ENCODE results near the gene ETV4.

The ETV4 gene

DNA sequence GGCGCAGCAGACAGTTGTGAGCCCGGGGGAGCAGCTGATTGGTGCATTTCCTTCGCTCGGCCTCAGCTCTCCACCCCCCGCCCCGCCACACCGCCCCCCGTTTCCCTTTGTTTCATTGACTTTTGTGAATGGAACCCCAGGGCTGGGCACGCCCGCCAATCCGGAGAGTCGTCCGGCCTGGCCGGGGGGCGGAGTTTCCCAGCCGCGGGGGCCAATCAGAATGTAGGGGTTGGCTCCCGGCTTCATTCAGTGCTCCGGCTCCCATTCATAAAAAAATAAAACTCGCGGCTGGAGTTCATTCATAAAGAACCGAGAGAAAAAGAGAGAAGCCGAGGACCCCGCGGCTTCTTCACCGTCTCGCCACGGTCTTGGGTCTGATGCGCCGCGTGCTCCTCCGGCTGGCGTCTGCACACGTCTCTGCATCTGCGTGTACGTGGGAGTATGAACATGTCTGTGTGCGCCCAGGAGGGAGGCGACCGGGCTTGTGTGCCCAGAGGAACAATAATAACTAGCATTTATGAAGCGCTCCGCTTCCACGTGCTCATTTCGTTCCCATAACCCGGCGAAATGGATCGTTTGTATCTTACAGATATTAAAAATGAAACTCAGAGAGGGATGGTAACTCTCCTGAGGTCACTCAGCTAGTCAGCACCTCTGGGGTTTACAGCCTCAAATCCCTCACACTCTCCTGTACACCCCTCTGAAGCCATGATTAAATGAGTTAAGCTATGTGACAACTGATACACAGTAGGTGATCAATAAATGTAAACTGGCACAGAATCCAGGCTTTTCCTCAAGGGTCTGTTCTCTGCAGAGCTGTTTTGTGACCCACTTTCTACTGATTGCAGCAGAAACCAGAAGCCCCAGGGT, at the start of gene ETV4:
Gene ETV4 (minus strand): TSS at position 22 of the 870 bp plus-strand sequence. CDS start 723 bp downstream, outside the sequence.
- DNase-seq (ENCODE audit: low spot score) = peak; percentile 92

DNA sequence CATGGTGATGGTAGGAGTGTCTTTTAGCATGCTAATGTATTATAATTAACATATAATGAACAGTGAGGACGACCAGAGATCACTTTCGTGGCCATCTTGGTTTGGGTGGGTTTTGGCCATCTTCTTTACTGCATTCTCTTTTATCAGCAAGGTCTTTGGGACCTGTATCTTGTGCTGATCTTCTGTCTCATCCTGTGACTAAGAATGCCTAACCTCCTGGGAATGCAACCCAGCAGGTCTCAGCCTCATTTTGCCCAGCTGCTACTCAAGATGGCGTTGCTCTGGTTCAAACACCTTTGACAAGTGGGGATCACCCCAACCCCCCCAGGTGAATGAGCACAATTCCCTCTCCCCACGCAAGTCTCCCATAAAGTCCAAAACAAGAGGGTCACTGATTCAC, 49.3 kb upstream of the ETV4 start:
- no peak for DNase-seq (ENCODE audit: low spot score)

- no peak for DNase-seq (ENCODE audit: low spot score)
Measured at GRCh38 chr17:43591779-43592562, 45.8 kb upstream of the ETV4 start.

- DNase-seq (ENCODE audit: low spot score) = no peak
Measured at GRCh38 chr17:43591001-43591400, 44.9 kb upstream of the ETV4 start.

GRCh38 chr17:43588664-43589435, 42.7 kb upstream of the ETV4 start:
- DNase-seq (ENCODE audit: low spot score) = no peak

DNA sequence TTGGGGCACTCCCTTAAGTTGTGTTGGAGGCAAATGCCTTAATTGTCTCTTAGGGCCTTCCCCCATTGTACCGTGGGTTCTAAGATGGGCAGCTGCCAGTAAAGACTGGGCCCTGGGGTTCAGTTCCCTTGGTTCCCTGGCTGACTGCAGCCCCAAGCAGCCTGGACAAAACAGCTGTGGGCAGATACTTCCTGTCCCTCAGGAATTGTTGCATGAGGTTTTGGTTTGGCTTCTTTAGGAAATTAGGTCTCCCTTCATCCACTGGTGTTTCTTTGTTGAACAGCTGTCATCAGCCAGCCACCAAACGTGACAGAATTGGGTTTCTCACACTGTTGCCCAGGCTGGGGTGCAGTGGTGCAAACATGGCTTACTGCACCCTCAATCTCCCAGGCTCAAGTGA, 42.0 kb upstream of the ETV4 start:
- DNase-seq (ENCODE audit: low spot score) = no peak

DNA sequence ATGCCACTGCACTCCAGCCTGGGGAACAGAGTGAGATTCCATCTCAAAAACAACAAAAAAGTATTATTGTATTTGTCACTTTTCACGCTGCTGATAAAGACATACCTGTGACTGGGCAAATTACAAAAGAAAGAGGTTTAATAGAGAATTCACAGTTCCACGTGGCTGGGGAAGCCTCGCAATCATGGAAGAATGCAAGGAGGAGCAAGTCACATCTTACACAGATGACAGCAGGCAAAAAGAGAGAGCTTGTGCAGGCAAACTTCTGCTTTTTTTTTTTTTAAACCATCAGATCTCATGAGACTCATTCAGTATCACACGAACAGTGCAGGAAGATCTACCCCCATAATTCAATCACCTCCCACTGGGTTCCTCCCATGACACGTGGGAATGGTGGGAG, 41.5 kb upstream of the ETV4 start:
- no peak for DNase-seq (ENCODE audit: low spot score)

GRCh38 chr17:43584666-43585102, 38.5 kb upstream of the ETV4 start:
- DNase-seq (ENCODE audit: low spot score) = no peak

- DNase-seq (ENCODE audit: low spot score) = no peak
Measured at GRCh38 chr17:43583332-43583731, 37.2 kb upstream of the ETV4 start.

DNA sequence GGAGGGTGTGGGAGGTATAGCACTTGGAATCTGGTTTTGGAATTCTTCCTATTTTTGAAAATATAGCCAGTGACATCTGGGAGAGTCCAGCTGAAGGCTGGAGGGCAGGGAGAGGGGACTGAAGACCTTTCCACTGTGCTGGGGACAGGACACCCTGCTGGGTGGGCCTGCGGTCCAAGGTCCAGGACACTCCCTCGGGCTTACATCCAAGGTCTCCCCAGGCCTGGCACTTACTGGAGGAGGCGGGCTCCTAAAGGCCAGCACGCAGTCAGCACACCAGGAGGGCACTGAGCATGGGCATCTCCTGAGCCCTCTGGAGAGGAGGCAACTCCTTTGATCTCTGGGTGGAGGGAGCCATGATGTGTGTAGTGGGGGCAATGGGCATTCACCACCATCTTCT, 35.5 kb upstream of the ETV4 start:
- DNase-seq (ENCODE audit: low spot score) = peak; percentile 64

DNA sequence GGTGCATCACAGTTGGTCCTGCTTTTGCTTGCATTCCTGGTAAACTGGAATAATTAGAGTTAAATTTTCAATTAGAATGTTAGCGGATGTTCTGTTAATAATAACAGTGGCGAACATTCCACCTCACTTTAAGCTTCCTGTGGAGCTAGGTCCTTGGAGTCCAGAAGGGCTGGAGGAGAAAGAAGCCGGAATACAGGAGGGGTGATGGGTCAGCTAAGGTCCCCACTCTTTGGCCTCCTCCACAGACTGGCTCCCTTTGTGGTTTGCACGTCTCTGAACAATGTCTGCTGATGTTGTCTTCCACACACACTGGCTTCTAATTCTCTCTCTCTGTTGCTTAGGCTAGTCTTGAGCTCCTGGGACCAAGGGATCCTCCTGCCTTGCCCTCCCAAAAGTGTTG, 35.0 kb upstream of the ETV4 start:
- no peak for DNase-seq (ENCODE audit: low spot score)

GRCh38 chr17:43579566-43580140, 33.5 kb upstream of the ETV4 start:
- DNase-seq (ENCODE audit: low spot score) = no peak

GRCh38 chr17:43578699-43579565, 32.8 kb upstream of the ETV4 start:
- DNase-seq (ENCODE audit: low spot score) = no peak

GRCh38 chr17:43578404-43578698, 32.2 kb upstream of the ETV4 start:
- no peak for DNase-seq (ENCODE audit: low spot score)

DNA sequence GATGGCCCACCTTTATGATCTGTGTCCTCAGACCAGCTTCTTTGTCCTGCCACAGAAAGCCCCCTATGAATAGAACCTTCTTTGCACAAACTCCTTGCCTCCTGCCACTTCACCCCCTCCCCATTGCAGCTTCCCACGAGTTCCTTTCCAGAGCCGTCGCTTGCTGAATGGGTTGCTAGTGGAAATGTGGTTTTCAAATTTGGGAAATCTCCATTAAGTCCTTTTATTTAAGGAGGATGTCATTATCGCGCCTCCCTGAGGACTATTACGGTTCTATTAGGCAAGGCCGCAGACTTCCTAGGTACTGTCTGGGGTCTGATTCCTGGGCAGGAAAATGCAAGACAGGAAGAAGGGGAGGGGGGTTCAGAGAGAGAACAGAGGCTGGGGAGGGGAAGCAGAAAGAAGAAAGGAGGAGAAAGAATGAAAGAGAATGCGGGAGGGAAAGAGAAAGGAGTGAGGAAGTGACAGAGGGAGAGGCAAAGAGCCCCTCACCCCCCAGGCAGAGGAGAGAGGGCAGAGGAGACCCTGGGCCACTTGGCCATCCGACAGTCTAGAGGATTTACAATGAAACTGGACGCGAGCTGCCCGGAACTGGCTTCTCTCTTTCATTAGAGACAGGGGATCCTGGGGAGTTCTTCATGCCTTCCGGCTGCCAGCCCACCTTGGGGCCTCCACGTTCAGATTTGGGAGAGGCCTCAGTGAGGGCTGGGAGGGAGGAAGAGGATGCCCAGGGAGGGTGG, 31.7 kb upstream of the ETV4 start:
- no peak for DNase-seq (ENCODE audit: low spot score)

GRCh38 chr17:43576563-43577229, 30.6 kb upstream of the ETV4 start:
- peak; percentile 68 for DNase-seq (ENCODE audit: low spot score)

DNA sequence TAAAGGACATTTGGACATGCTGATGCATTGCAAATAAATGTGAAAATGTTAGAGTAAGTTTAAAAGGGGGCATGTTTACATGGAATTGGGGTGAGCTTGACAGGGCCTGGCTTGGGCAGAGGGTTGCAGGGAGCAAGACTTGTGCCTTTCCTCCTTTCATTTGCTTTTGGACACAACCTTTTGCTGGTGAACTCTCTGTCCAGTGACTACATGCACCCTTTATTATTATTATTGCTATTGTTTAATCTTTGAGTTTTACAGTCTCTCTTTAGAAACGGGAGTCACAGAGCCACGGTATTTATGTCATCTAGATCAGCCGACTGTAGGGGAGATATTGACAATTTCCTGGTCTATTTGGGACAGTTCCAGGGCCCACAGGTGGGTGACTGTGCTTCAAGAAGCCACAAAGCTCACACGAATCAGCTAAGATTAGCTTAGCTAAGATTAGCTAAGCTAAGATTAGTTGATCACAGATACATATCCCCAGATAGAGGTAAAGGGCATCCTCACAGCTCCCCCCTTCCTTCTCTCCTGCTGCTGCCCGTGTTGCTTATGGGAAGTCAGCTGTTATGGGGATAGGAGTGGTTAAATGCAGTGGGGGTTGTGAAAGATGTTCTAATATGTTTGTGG, 28.9 kb upstream of the ETV4 start:
- DNase-seq (ENCODE audit: low spot score) = no peak

DNA sequence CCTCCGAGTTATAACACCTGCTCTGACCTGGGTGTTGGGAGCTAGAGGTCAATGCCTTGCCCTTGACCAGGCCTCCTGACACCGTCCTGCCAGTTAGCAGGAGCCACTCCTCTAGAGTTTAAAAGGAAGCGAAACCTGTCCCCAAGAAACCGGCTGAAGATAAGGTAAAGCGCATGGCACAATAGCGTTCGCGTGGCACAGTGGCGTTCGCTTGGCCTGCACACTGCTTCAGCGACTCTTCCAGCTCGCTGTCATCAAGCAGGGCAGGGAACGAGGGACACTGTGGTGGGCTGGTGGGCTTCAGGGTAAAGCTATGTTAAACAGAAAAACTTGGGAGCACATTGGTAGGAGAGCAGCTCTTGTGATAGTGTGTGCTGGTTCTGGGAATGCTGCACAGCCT, 28.2 kb upstream of the ETV4 start:
- no peak for DNase-seq (ENCODE audit: low spot score)

DNA sequence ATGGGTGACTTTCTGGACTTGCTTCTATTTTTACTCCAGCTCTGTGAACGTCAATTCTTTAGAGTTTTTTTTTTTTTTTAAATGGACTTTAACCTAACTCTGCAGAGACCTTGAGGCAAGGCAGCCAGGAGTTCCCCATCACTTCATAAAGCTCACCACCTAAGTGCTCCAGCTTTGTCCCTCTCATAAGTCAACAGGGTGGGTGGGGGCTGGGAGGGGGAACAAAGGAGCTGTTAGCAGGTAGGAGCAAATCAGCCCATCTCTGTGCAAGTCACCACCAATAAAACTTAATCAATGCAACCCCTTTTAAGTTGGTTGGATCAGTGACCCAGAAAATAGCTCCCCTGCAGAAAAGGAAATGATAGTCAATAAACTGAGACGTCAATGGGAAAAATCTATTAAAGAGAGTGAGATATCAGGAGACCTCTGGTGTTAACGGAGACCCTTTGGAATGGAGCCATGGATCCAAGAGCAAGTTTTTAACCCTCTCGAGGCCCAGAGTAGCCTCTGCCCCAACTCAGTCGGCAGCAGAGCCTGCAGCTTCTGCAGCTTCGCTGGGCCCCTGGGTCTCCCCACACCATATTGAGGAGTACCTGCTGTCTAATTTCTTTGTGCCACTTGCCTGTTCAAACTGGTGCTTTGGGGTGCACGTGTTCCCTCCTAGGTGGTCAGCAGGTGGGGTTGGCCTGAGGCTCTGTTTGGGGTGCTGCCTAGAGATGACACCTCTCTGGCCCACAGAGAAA, 27.6 kb upstream of the ETV4 start:
- DNase-seq (ENCODE audit: low spot score) = peak; percentile 32
